ENCODE data around the gene PPP2R2D. TPM values are rescaled to one million over a fixed set of nuclear protein-coding genes. Genes with fewer than 3 reads are reported as not detected.
A peak's percentile ranks its signal among the peaks of the same experiment; 100 is the strongest.
"Not testable (repeated sequence)": the region's sequence is repeated elsewhere in the genome, so short reads cannot be mapped to it uniquely, and the experiment has no call there.

PPP2R2D gene
- total and polyA plus RNA-seq, 4 experiments from 2014 or later: 25.7 to 49.2 (median 41.7) TPM

DNA sequence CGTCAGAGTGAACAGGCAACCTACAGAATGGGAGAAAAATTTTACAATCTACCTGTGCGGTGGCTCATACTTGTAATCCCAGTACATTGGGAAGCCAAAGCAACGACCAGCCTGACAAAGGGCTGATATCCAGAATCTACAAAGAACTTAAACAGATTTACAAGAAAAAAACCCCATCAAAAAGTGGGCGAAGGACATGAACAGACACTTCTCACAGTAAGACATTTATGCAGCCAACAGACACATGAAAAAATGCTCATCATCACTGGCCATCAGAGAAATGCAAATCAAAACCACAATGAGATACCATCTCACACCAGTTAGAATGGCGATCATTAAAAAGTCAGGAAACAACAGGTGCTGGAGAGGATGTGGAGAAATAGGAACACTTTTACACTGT, 86.5 kb downstream of the PPP2R2D start:
- DNase-seq; H3K4me3 ChIP-seq (ENCODE audit: low read length in 2 of 2); H3K27ac ChIP-seq (ENCODE audit: low read depth, low read length); H3K27ac Mint-ChIP-seq; H3K36me3 ChIP-seq (ENCODE audit: insufficient read depth, low read length); H3K9me3 Mint-ChIP-seq; H3K27me3 ChIP-seq (ENCODE audit: insufficient read depth, low read length); H3K27me3 Mint-ChIP-seq; H3K4me1 ChIP-seq (ENCODE audit: insufficient read depth, low read length); H3K9me3 ChIP-seq (ENCODE audit: control insufficient read depth in 1 of 2, low read length in 2 of 2); intact Hi-C loops (cut with micrococcal nuclease); H3K36me3 Mint-ChIP-seq; POLR2A ChIA-PET (ENCODE audit: partially characterized antibody); H3K4me3 Mint-ChIP-seq: not testable (repeated sequence)
- peaks cover 0 to 13% (median 4%) of the 10 kb centered on the region in 4 donors for H3K4me1 Mint-ChIP-seq
- CTCF ChIA-PET (ENCODE audit: partially characterized antibody): interaction anchor here (1.0 kb wide), 1 partner anchor 36 kb away, joined by 3 read pairs; no protein-coding TSS in a partner anchor

DNA sequence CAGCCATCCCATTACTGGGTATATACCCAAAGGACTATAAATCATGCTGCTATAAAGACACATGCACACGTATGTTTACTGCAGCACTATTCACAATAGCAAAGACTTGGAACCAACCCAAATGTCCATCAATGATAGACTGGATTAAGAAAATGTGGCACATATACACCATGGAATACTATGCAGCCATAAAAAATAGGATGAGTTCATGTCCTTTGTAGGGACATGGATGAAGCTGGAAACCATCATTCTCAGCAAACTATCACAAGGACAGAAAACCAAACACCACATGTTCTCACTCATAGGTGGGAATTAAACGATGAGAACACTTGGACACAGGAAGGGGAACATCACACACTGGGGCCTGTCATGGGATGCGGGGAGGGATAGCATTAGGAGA, 87.0 kb downstream of the PPP2R2D start:
- H3K27ac Mint-ChIP-seq; H3K9me3 ChIP-seq (ENCODE audit: control insufficient read depth in 1 of 2, low read length in 2 of 2); H3K36me3 ChIP-seq (ENCODE audit: insufficient read depth, low read length); H3K27ac ChIP-seq (ENCODE audit: low read depth, low read length); CTCF ChIA-PET (ENCODE audit: partially characterized antibody); H3K4me3 Mint-ChIP-seq; H3K4me1 ChIP-seq (ENCODE audit: insufficient read depth, low read length); POLR2A ChIA-PET (ENCODE audit: partially characterized antibody); intact Hi-C loops (cut with micrococcal nuclease); H3K36me3 Mint-ChIP-seq; H3K9me3 Mint-ChIP-seq; H3K4me3 ChIP-seq (ENCODE audit: low read length in 2 of 2); DNase-seq; H3K27me3 Mint-ChIP-seq; H3K27me3 ChIP-seq (ENCODE audit: insufficient read depth, low read length): not testable (repeated sequence)
- peaks cover 0 to 13% (median 4%) of the 10 kb centered on the region in 4 donors for H3K4me1 Mint-ChIP-seq

DNA sequence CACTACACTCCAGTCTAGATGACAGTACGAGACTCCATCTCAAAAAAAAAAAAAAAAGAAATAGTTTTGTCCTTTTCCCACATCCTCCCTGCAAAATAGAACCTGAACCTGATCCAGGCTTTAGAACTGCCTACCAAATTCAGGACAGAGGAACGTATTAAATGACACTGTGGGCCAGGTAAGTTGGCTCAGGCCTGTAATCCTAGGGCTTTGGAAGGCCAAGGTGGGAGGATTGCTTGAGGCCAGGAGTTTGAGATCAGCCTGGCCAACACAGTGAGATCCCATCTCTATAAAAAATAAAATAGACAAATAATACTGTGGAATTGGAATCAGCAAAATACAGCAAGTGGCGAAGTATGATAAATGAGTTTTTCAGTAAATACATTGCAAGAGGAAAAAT, 90.9 kb downstream of the PPP2R2D start:
- Histone ChIP-seq H3K4me1 (ENCODE audit: insufficient read depth, low read length) (no peaks in the 10 kb centered on the region), H3K27ac (ENCODE audit: low read depth, low read length) (no peak overlapping the region), H3K27me3 (ENCODE audit: insufficient read depth, low read length) (no peaks in the 10 kb centered on the region), H3K36me3 (ENCODE audit: insufficient read depth, low read length) (no peaks in the 10 kb centered on the region), H3K4me3 (ENCODE audit: low read length in 2 of 2) (no peak overlapping the region), H3K9me3 (ENCODE audit: control insufficient read depth in 1 of 2, low read length in 2 of 2) (no peaks in the 10 kb centered on the region)
- H3K36me3 Mint-ChIP-seq: no peaks in the 10 kb centered on the region
- intact Hi-C loops (cut with micrococcal nuclease): no loop called here
- POLR2A ChIA-PET (ENCODE audit: partially characterized antibody): no interaction called here
- no peak for DNase-seq
- H3K4me3 Mint-ChIP-seq: no peak overlapping the region
- no peaks in the 10 kb centered on the region for H3K27me3 Mint-ChIP-seq
- no peaks in the 10 kb centered on the region for H3K9me3 Mint-ChIP-seq
- CTCF ChIA-PET (ENCODE audit: partially characterized antibody): no interaction called here
- H3K27ac Mint-ChIP-seq: no peak overlapping the region
- H3K4me1 Mint-ChIP-seq: no peaks in the 10 kb centered on the region

DNA sequence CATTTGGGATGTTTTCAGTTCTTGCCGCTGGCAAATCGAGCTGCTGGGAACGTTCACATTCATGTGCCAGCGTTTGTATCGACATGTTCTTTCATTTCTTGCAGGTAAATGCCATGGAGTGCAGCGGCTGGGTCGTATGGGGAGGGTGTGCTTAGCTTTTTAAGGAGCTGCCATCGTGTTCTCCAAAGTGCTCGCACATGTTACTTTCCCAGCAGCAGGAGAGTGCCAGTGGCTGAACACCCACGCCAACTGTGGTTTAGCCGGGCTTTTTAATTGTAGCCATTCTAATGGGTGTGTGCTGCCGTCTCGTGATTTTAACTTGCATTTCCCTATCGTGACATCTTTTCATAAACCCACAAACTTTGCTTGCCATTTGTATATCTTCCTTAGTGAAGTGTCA, 92.5 kb downstream of the PPP2R2D start:
- H3K36me3 Mint-ChIP-seq: no peaks in the 10 kb centered on the region
- DNase-seq: no peak
- H3K27ac Mint-ChIP-seq: no peak overlapping the region
- Histone ChIP-seq H3K9me3 (ENCODE audit: control insufficient read depth in 1 of 2, low read length in 2 of 2) (no peaks in the 10 kb centered on the region), H3K4me3 (ENCODE audit: low read length in 2 of 2) (no peak overlapping the region), H3K4me1 (ENCODE audit: insufficient read depth, low read length) (no peaks in the 10 kb centered on the region), H3K27ac (ENCODE audit: low read depth, low read length) (no peak overlapping the region), H3K27me3 (ENCODE audit: insufficient read depth, low read length) (no peaks in the 10 kb centered on the region), H3K36me3 (ENCODE audit: insufficient read depth, low read length) (no peaks in the 10 kb centered on the region)
- H3K9me3 Mint-ChIP-seq: no peaks in the 10 kb centered on the region
- POLR2A ChIA-PET (ENCODE audit: partially characterized antibody): no interaction called here
- no peak overlapping the region for H3K4me3 Mint-ChIP-seq
- CTCF ChIA-PET (ENCODE audit: partially characterized antibody): no interaction called here
- no peaks in the 10 kb centered on the region for H3K27me3 Mint-ChIP-seq
- no peaks in the 10 kb centered on the region for H3K4me1 Mint-ChIP-seq
- intact Hi-C loops (cut with micrococcal nuclease): no loop called here

DNA sequence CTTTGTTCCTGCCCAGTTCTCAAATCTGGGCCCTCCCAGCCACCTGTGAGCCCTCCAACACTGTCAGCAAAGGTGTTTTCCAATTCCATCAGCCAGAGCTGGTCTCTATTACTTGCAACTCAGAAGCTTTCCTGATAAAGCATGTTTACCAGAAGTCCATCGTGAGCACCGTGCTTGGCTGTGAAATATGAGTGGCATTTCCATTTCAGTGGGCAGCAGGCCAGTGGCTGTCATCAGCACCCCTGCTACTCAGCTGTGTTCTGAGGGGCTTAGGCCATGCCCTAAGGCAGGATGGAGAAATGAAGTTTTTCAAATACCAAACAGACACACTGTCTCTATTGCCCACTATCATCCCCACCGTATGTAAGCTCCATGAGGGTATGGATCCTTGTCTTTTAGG, 93.6 kb downstream of the PPP2R2D start:
- POLR2A ChIA-PET (ENCODE audit: partially characterized antibody): no interaction called here
- no peak overlapping the region for H3K4me3 Mint-ChIP-seq
- no peak for DNase-seq
- Histone ChIP-seq H3K9me3 (ENCODE audit: control insufficient read depth in 1 of 2, low read length in 2 of 2) (no peaks in the 10 kb centered on the region), H3K4me3 (ENCODE audit: low read length in 2 of 2) (no peak overlapping the region), H3K27ac (ENCODE audit: low read depth, low read length) (no peak overlapping the region), H3K27me3 (ENCODE audit: insufficient read depth, low read length) (no peaks in the 10 kb centered on the region), H3K4me1 (ENCODE audit: insufficient read depth, low read length) (no peaks in the 10 kb centered on the region), H3K36me3 (ENCODE audit: insufficient read depth, low read length) (no peaks in the 10 kb centered on the region)
- intact Hi-C loops (cut with micrococcal nuclease): no loop called here
- H3K36me3 Mint-ChIP-seq: no peaks in the 10 kb centered on the region
- CTCF ChIA-PET (ENCODE audit: partially characterized antibody): interaction anchor here (1.2 kb wide), 1 partner anchor 28 kb away, joined by 4 read pairs; no protein-coding TSS in a partner anchor
- no peaks in the 10 kb centered on the region for H3K9me3 Mint-ChIP-seq
- H3K4me1 Mint-ChIP-seq: no peaks in the 10 kb centered on the region
- no peak overlapping the region for H3K27ac Mint-ChIP-seq
- H3K27me3 Mint-ChIP-seq: no peaks in the 10 kb centered on the region

DNA sequence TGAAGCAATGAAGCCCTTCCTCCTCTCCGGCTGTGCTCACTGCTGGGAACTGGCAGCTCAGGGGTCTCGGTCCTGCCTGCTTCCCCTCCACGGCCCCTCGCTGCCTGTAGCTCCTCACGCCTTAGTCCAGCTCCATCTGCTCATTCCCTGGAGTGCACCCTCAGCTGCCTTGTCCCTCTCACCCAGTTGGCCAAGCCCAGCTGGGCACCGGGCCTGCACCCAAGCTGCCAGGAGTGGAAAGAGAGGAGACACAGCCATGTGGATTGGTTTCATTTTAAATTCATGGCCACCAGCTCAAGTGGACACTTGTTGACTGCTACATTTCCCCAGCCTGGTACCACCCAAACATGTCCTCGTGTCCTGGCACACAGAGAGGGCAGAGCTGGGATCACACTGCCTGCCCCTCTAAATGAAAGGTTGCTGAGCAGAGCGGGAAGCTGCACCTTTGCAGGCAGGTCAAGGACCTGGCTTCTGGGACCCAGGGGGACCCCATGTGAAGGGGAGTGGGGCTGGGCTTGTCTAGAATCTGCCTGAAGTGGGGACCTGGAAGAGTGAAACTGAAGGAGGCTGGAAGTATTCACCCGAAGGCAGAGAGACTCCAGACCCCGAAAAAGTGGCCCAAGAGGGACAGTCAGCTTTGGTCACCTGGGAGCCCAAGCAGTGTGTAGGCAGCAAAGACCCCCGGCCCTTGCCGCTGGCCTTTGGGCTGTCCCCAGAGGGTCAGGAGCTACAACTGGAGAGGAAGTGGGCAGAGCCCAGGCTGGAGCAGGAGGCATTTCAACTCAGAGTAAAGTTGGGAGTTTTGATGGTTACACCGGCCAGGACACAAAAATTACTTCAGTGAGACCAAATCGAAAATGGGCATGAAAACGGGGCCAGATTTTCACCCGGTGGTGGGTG, 95.9 kb downstream of the PPP2R2D start:
- DNase-seq: no peak
- Mint-ChIP-seq H3K27me3 (peaks cover 0 to 3% of the 10 kb centered on the region in 2 donors), H3K27ac (peak overlapping the region in 1 of 7 donors; percentile 16), H3K36me3 (no peaks in the 10 kb centered on the region), H3K4me3 (no peak overlapping the region), H3K9me3 (peaks cover 0 to 2% (median 0%) of the 10 kb centered on the region in 8 donors), H3K4me1 (peaks cover 0 to 7% (median 0%) of the 10 kb centered on the region in 4 donors)
- ChIA-PET POLR2A (ENCODE audit: partially characterized antibody) (no interaction called here), CTCF (ENCODE audit: partially characterized antibody) (no interaction called here)
- Histone ChIP-seq H3K9me3 (ENCODE audit: control insufficient read depth in 1 of 2, low read length in 2 of 2) (no peaks in the 10 kb centered on the region), H3K36me3 (ENCODE audit: insufficient read depth, low read length) (no peaks in the 10 kb centered on the region), H3K4me1 (ENCODE audit: insufficient read depth, low read length) (no peaks in the 10 kb centered on the region), H3K4me3 (ENCODE audit: low read length in 2 of 2) (no peak overlapping the region), H3K27ac (ENCODE audit: low read depth, low read length) (no peak overlapping the region), H3K27me3 (ENCODE audit: insufficient read depth, low read length) (no peaks in the 10 kb centered on the region)
- intact Hi-C loops (cut with micrococcal nuclease): no loop called here

DNA sequence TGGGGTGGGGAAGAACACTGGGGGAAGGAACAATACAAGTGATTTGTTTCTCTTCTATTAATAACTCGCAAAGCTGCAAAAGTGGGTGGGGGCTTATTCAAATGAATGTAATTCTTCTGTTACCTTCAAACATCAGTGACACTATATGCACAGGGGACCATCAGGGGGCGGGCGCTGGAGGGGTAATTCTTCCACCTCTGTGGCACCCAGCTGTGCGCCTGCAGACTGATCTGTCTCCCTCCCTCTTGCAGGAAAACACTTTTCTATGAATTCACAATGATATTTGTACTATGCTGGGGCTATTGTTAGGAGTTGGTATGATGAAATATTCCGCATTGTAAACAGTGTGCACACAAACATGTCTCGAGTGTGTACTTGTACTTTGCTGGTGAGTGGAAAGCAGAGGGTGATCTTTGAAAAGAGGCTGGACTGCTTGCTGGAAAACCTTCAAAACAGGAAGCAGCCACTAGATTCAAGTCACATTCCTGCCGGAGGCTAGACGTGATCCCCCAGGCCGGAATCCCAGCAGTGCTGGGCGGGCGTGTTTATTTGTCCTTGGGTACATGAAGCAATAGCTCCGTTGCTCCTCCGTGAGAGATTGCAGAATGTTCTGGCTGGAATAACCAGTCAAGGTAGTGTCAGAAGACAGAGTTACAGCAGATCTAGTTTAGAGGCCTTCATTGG, 96.7 kb downstream of the PPP2R2D start:
- no peaks in the 10 kb centered on the region for H3K4me1 ChIP-seq (ENCODE audit: insufficient read depth, low read length)
- Mint-ChIP-seq H3K27ac (no peak overlapping the region), H3K27me3 (peaks cover 0 to 3% of the 10 kb centered on the region in 2 donors), H3K4me1 (peaks cover 0 to 7% (median 1%) of the 10 kb centered on the region in 4 donors), H3K9me3 (peaks cover 0 to 2% (median 0%) of the 10 kb centered on the region in 8 donors), H3K36me3 (no peaks in the 10 kb centered on the region), H3K4me3 (no peak overlapping the region)
- H3K36me3 ChIP-seq (ENCODE audit: insufficient read depth, low read length): no peaks in the 10 kb centered on the region
- ChIA-PET CTCF (ENCODE audit: partially characterized antibody) (no interaction called here), POLR2A (ENCODE audit: partially characterized antibody) (no interaction called here)
- H3K27ac ChIP-seq (ENCODE audit: low read depth, low read length): no peak overlapping the region
- no peaks in the 10 kb centered on the region for H3K9me3 ChIP-seq (ENCODE audit: control insufficient read depth in 1 of 2, low read length in 2 of 2)
- no peaks in the 10 kb centered on the region for H3K27me3 ChIP-seq (ENCODE audit: insufficient read depth, low read length)
- no peak overlapping the region for H3K4me3 ChIP-seq (ENCODE audit: low read length in 2 of 2)
- intact Hi-C loops (cut with micrococcal nuclease): no loop called here
- no peak for DNase-seq
